GM23338 (cell line): ENCODE data around the gene OSBPL6. TPM values are rescaled to one million over a fixed set of nuclear protein-coding genes. Genes with fewer than 3 reads are reported as not detected.

Experiments
- ATAC-seq: fragments of 200-7000 bp; cut with Tn5 transposase; 3 replicates; pipeline ENCODE4 v1.9.1; 2020
- DNase-seq: peaks from one replicate; pipeline ENCODE4 v3.0.0-alpha.2; 2015; ENCODE audit warnings: low spot score
- H2AFZ ChIP-seq: fragments of 200-600 bp; sonication (generic); 2 replicates; pipeline ENCODE4 v1.8.0; 2016; ENCODE audit warnings: antibody characterized with exemption, mild to moderate bottlenecking, moderate library complexity
- H3F3A ChIP-seq: fragments of 200-600 bp; sonication (generic); replicated peaks from 2 replicates; pipeline ENCODE4 v1.8.0; 2017; ENCODE audit warnings: antibody characterized with exemption, mixed run types, low read depth
- H3K27ac ChIP-seq: fragments of 200-600 bp; sonication (generic); 2 replicates; pipeline ENCODE4 v1.6.1; 2016; ENCODE audit warnings: low read depth
- H3K27me3 ChIP-seq: fragments of 200-600 bp; sonication (generic); 2 replicates; pipeline ENCODE4 v1.8.0; 2016; ENCODE audit warnings: mild to moderate bottlenecking, mixed run types, moderate library complexity; ENCODE audit not compliant: insufficient read depth
- H3K36me3 ChIP-seq: fragments of 200-600 bp; sonication (generic); 2 replicates; pipeline ENCODE4 v1.8.0; 2016; ENCODE audit warnings: mild to moderate bottlenecking; ENCODE audit not compliant: insufficient read depth
- H3K4me1 ChIP-seq: fragments of 200-600 bp; sonication (generic); 2 replicates; pipeline ENCODE4 v1.8.0; 2016; ENCODE audit warnings: mild to moderate bottlenecking, moderate library complexity; ENCODE audit not compliant: insufficient read depth
- H3K4me2 ChIP-seq: fragments of 200-600 bp; sonication (generic); 2 replicates; pipeline ENCODE4 v1.7.1; 2017; ENCODE audit warnings: mixed run types
- H3K4me3 ChIP-seq: fragments of 200-600 bp; sonication (generic); 2 replicates; pipeline ENCODE4 v1.6.1; 2016; ENCODE audit warnings: mixed run types
- H3K79me2 ChIP-seq: fragments of 200-600 bp; sonication (generic); replicated peaks from 2 replicates; pipeline ENCODE4 v1.8.0; 2017; ENCODE audit warnings: mild to moderate bottlenecking; ENCODE audit not compliant: insufficient read depth
- H3K9me2 ChIP-seq: fragments of 200-600 bp; sonication (generic); 2 replicates; pipeline ENCODE4 v1.8.0; 2017; ENCODE audit not compliant: insufficient read depth
- H4K20me1 ChIP-seq: fragments of 200-600 bp; sonication (generic); replicated peaks from 2 replicates; pipeline ENCODE4 v1.8.0; 2017; ENCODE audit warnings: mild to moderate bottlenecking; ENCODE audit not compliant: insufficient read depth
- H3K27ac Mint-ChIP-seq: 2 replicates; pipeline ENCODE4 v1.8.0; 2020; ENCODE audit warnings: inconsistent platforms, mild to moderate bottlenecking, moderate library complexity, mixed read lengths
- H3K27me3 Mint-ChIP-seq: 3 replicates; pipeline ENCODE4 v1.8.0; 2022; ENCODE audit warnings: low read depth, mild to moderate bottlenecking, moderate library complexity, mixed read lengths, inconsistent platforms; ENCODE audit not compliant: insufficient read depth, poor library complexity
- H3K36me3 Mint-ChIP-seq: 3 replicates; pipeline ENCODE4 v1.8.0; 2021; ENCODE audit warnings: low read depth, mild to moderate bottlenecking, inconsistent platforms, moderate library complexity, mixed read lengths
- H3K4me1 Mint-ChIP-seq: 3 replicates; pipeline ENCODE4 v1.8.0; 2020; ENCODE audit warnings: mild to moderate bottlenecking, inconsistent platforms, mixed read lengths
- H3K4me3 Mint-ChIP-seq: 3 replicates; pipeline ENCODE4 v1.8.0; 2021; ENCODE audit warnings: moderate library complexity, mild to moderate bottlenecking, inconsistent platforms, mixed read lengths
- H3K9me3 Mint-ChIP-seq: 3 replicates; pipeline ENCODE4 v1.8.0; 2020; ENCODE audit warnings: moderate library complexity, mild to moderate bottlenecking, inconsistent platforms, mixed read lengths
- ETS1 ChIP-seq: IDR thresholded peaks from 2 replicates; pipeline ENCODE4 v1.6.1; 2016; ENCODE audit warnings: antibody characterized with exemption
- EZH2 ChIP-seq: fragments of 200-600 bp; sonication (generic); IDR thresholded peaks from one replicate; pipeline ENCODE4 v1.8.0; 2017; ENCODE audit warnings: antibody characterized with exemption, mild to moderate bottlenecking, low read depth; ENCODE audit not compliant: unreplicated experiment
- EZH2phosphoT487 ChIP-seq: fragments of 200-600 bp; sonication (generic); IDR thresholded peaks from one replicate; pipeline ENCODE4 v1.8.1; 2018; ENCODE audit warnings: antibody characterized with exemption; ENCODE audit not compliant: unreplicated experiment
- NANOG ChIP-seq: IDR thresholded peaks from 2 replicates; pipeline ENCODE4 v1.6.1; 2016; ENCODE audit warnings: antibody characterized with exemption, borderline replicate concordance
- POLR2AphosphoS5 ChIP-seq: IDR thresholded peaks from 2 replicates; pipeline ENCODE4 v1.6.1; 2016; ENCODE audit warnings: antibody characterized with exemption, low read depth
- STAT1 ChIP-seq: IDR thresholded peaks from one replicate; pipeline ENCODE4 v1.6.1; 2016; ENCODE audit warnings: antibody characterized with exemption; ENCODE audit not compliant: unreplicated experiment
- polyA plus RNA-seq: library from polyadenylated mRNA; unstranded; fragments of >200 nt; fragmentation: Nextera tagmentation; extraction: Ambion mirVana; gene quantifications from 2 replicates; pipeline ENCODE4 v1.2.1, GENCODE V29; 2016
- total RNA-seq: library from RNA; depleted of rRNA; stranded (reverse); fragments of >200 nt; shearing (Covaris generic); gene quantifications from 2 replicates; pipeline ENCODE4 v1.2.3, GENCODE V29; 2014
- TF ChIP-seq, protein P1 (sequence below): fragments of 250-450 bp; sonication (Bioruptor Pico); IDR thresholded peaks from 2 replicates; pipeline ENCODE4 v1.5.0; 2020; ENCODE audit warnings: mild to moderate bottlenecking, moderate library complexity
- TF ChIP-seq, protein P2 (sequence below), 2 experiments: fragments of 200-600 bp in 1 of 2; sonication (generic) in 1 of 2; conservative IDR thresholded peaks; 2 replicates each; pipeline versions ENCODE4 v1.5.1 to v1.6.1; 2016 to 2017; ENCODE audit warnings: antibody characterized with exemption in 2 of 2, low read depth in 2 of 2, mild to moderate bottlenecking in 2 of 2, moderate library complexity in 1 of 2

The OSBPL6 gene
- total and polyA plus RNA-seq, 2 experiments from 2014 or later: 6.0 to 8.5 TPM

DNA sequence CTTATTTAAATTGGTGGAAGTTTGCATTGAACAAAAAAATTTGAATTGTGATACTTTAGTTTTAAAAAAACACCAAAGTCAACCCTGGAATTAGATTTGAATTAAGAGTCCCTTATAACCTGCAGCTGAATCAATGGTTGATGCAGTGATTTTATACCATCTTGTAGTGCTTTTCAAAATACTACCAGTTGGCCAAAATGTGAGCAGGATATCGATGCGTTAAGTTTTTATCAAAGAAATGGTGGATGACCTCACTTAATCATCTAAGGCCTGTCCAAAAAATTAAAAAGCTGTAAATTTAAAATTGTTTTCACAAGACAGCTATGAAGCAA is 48.2 kb downstream of the OSBPL6 start (continued):
- TF ChIP-seq, protein P1, sequence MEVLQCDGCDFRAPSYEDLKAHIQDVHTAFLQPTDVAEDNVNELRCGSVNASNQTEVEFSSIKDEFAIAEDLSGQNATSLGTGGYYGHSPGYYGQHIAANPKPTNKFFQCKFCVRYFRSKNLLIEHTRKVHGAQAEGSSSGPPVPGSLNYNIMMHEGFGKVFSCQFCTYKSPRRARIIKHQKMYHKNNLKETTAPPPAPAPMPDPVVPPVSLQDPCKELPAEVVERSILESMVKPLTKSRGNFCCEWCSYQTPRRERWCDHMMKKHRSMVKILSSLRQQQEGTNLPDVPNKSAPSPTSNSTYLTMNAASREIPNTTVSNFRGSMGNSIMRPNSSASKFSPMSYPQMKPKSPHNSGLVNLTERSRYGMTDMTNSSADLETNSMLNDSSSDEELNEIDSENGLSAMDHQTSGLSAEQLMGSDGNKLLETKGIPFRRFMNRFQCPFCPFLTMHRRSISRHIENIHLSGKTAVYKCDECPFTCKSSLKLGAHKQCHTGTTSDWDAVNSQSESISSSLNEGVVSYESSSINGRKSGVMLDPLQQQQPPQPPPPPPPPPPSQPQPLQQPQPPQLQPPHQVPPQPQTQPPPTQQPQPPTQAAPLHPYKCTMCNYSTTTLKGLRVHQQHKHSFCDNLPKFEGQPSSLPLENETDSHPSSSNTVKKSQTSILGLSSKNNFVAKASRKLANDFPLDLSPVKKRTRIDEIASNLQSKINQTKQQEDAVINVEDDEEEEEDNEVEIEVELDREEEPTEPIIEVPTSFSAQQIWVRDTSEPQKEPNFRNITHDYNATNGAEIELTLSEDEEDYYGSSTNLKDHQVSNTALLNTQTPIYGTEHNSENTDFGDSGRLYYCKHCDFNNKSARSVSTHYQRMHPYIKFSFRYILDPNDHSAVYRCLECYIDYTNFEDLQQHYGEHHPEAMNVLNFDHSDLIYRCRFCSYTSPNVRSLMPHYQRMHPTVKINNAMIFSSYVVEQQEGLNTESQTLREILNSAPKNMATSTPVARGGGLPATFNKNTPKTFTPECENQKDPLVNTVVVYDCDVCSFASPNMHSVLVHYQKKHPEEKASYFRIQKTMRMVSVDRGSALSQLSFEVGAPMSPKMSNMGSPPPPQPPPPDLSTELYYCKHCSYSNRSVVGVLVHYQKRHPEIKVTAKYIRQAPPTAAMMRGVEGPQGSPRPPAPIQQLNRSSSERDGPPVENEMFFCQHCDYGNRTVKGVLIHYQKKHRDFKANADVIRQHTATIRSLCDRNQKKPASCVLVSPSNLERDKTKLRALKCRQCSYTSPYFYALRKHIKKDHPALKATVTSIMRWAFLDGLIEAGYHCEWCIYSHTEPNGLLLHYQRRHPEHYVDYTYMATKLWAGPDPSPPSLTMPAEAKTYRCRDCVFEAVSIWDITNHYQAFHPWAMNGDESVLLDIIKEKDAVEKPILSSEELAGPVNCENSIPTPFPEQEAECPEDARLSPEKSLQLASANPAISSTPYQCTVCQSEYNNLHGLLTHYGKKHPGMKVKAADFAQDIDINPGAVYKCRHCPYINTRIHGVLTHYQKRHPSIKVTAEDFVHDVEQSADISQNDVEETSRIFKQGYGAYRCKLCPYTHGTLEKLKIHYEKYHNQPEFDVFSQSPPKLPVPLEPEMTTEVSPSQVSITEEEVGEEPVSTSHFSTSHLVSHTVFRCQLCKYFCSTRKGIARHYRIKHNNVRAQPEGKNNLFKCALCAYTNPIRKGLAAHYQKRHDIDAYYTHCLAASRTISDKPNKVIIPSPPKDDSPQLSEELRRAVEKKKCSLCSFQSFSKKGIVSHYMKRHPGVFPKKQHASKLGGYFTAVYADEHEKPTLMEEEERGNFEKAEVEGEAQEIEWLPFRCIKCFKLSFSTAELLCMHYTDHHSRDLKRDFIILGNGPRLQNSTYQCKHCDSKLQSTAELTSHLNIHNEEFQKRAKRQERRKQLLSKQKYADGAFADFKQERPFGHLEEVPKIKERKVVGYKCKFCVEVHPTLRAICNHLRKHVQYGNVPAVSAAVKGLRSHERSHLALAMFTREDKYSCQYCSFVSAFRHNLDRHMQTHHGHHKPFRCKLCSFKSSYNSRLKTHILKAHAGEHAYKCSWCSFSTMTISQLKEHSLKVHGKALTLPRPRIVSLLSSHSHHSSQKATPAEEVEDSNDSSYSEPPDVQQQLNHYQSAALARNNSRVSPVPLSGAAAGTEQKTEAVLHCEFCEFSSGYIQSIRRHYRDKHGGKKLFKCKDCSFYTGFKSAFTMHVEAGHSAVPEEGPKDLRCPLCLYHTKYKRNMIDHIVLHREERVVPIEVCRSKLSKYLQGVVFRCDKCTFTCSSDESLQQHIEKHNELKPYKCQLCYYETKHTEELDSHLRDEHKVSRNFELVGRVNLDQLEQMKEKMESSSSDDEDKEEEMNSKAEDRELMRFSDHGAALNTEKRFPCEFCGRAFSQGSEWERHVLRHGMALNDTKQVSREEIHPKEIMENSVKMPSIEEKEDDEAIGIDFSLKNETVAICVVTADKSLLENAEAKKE: no peak
- no peak for TF ChIP-seq EZH2phosphoT487

DNA sequence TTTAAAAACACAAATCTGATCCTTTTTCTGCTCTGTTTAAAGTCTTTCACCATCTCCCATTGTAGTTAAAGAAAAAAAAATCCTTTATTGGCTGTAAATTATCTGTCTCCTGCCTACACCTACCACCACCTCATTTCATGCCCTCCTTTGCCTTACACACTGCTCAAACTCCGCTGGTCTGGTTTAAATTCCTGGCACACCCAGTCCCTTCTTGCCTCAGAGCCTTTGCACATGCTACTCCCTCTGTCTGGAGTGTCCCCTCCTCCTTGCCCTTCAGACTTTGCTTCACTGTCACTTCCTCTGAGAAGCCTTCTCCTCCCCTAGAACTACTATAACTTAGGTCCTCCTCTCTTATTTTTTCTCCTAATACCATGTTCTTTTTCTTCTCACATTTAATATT is 49.6 kb downstream of the OSBPL6 start:
- no peaks in the 10 kb centered on the region for H4K20me1 ChIP-seq
- DNase-seq (no peak), ATAC-seq (no peak)
- no peaks in the 10 kb centered on the region for H3K4me1 ChIP-seq
- Mint-ChIP-seq H3K4me3 (no peak overlapping the region), H3K4me1 (peaks cover 4% of the 10 kb centered on the region), H3K27me3 (peaks cover 5% of the 10 kb centered on the region), H3K27ac (no peak overlapping the region), H3K9me3 (no peaks in the 10 kb centered on the region), H3K36me3 (no peaks in the 10 kb centered on the region)
- H3K9me2 ChIP-seq: no peaks in the 10 kb centered on the region; the same call in 1 of the 2 replicates
- no peak overlapping the region for H3K4me3 ChIP-seq
- no peak overlapping the region for H3K4me2 ChIP-seq
- H3F3A ChIP-seq: no peaks in the 10 kb centered on the region
- H3K36me3 ChIP-seq: no peaks in the 10 kb centered on the region
- H3K27ac ChIP-seq: no peak overlapping the region
- H2AFZ ChIP-seq: no peak overlapping the region
- no peaks in the 10 kb centered on the region for H3K79me2 ChIP-seq
- no peaks in the 10 kb centered on the region for H3K27me3 ChIP-seq
- no peak for TF ChIP-seq POLR2AphosphoS5
- TF ChIP-seq, protein P1: no peak
- TF ChIP-seq STAT1: no peak
- no peak for TF ChIP-seq ETS1
- TF ChIP-seq, protein P2, sequence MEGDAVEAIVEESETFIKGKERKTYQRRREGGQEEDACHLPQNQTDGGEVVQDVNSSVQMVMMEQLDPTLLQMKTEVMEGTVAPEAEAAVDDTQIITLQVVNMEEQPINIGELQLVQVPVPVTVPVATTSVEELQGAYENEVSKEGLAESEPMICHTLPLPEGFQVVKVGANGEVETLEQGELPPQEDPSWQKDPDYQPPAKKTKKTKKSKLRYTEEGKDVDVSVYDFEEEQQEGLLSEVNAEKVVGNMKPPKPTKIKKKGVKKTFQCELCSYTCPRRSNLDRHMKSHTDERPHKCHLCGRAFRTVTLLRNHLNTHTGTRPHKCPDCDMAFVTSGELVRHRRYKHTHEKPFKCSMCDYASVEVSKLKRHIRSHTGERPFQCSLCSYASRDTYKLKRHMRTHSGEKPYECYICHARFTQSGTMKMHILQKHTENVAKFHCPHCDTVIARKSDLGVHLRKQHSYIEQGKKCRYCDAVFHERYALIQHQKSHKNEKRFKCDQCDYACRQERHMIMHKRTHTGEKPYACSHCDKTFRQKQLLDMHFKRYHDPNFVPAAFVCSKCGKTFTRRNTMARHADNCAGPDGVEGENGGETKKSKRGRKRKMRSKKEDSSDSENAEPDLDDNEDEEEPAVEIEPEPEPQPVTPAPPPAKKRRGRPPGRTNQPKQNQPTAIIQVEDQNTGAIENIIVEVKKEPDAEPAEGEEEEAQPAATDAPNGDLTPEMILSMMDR (conservative IDR thresholded peaks at IDR 0.05; ENCODE audit: low read depth in 2 of 2): no peak
- no peak for TF ChIP-seq EZH2
- TF ChIP-seq NANOG: no peak
